Stimulated activated CD8-positive, alpha-beta memory T cell treated with anti-CD3 and anti-CD28 coated beads, Interleukin-12 subunit alpha, Interleukin-12 subunit beta, amount 100 ng/mL, for 24 hours (primary cell): Measurements from ENCODE around the gene GPC1.

Experiments
- DNase-seq: peaks from one replicate; pipeline ENCODE4 v3.0.0-alpha.2; 2020; ENCODE audit errors: extremely low read depth

The GPC1 gene

GRCh38 chr2:240412975-240413812 lies 22.3 kb upstream of the GPC1 start:
- DNase-seq = no peak

- no peak for DNase-seq
Measured at GRCh38 chr2:240413813-240414429, 21.5 kb upstream of the GPC1 start.

- DNase-seq = no peak
Measured at GRCh38 chr2:240416821-240417220, 18.6 kb upstream of the GPC1 start.

- no peak for DNase-seq
Measured at GRCh38 chr2:240418311-240418710, 17.2 kb upstream of the GPC1 start.

GRCh38 chr2:240419271-240419670 lies 16.2 kb upstream of the GPC1 start:
- no peak for DNase-seq

GRCh38 chr2:240419723-240420122 lies 15.7 kb upstream of the GPC1 start:
- no peak for DNase-seq

- DNase-seq = no peak
Measured at GRCh38 chr2:240420206-240421104, 15.0 kb upstream of the GPC1 start.

GRCh38 chr2:240421381-240421780 lies 14.1 kb upstream of the GPC1 start:
- no peak for DNase-seq

- DNase-seq = no peak
Measured at GRCh38 chr2:240422658-240423329, 12.7 kb upstream of the GPC1 start.

- no peak for DNase-seq
Measured at GRCh38 chr2:240423788-240424191, 11.7 kb upstream of the GPC1 start.

- DNase-seq = no peak
Measured at GRCh38 chr2:240424341-240425235, 10.9 kb upstream of the GPC1 start.

- no peak for DNase-seq
Measured at GRCh38 chr2:240425236-240425615, 10.2 kb upstream of the GPC1 start.

- no peak for DNase-seq
Measured at GRCh38 chr2:240425697-240426096, 9.8 kb upstream of the GPC1 start.

- no peak for DNase-seq
Measured at GRCh38 chr2:240426845-240427721, 8.4 kb upstream of the GPC1 start.

GRCh38 chr2:240427729-240428128 lies 7.7 kb upstream of the GPC1 start:
- no peak for DNase-seq

GRCh38 chr2:240428245-240428644 lies 7.2 kb upstream of the GPC1 start:
- DNase-seq = no peak

- no peak for DNase-seq
Measured at GRCh38 chr2:240429341-240429871, 6.1 kb upstream of the GPC1 start.

GRCh38 chr2:240429872-240430491 lies 5.5 kb upstream of the GPC1 start:
- DNase-seq = no peak

GRCh38 chr2:240430595-240430994 lies 4.9 kb upstream of the GPC1 start:
- no peak for DNase-seq
